K562 (cell line): ENCODE data around the gene IL12RB2. TPM values are rescaled to one million over a fixed set of nuclear protein-coding genes. Genes with fewer than 3 reads are reported as not detected.

Experiments
- ATAC-seq: fragments of 200-7000 bp; cut with Tn5 transposase; 3 replicates; pipeline ENCODE4 v1.9.1; 2020; ENCODE audit warnings: moderate library complexity
- BruUV-seq: library from RNA; stranded (reverse); fragments of 400-500 nt; replicated peaks from 2 replicates; lab custom pipeline; 2021; lab: Mats Ljungman, UMichigan
- CTCF ChIA-PET: fragments of 300-600 bp; formaldehyde crosslinking; extraction: SDS; loops from one replicate; lab custom pipeline; 2021; ENCODE audit warnings: low intra/inter-chr PET ratio; lab: Yijun Ruan, JAX
- POLR2A ChIA-PET: fragments of 300-600, 350-650 bp; sonication (Branson Sonifier 250); formaldehyde crosslinking; extraction: SDS; loops from one replicate; lab custom pipeline; 2021; ENCODE audit warnings: antibody characterized with exemption, inconsistent platforms; lab: Yijun Ruan, JAX
- DNase-seq, 4 experiments: peaks; one replicate each; pipeline versions ENCODE4 v3.0.0 to v3.0.0-alpha.2; 2011 to 2018; ENCODE audit warnings: low spot score in 3 of 4, mixed read lengths in 3 of 4; ENCODE audit errors: extremely low read depth in 1 of 4
- FAIRE-seq: peaks from 2 replicates; lab custom pipeline; 2011; peaks lifted over from hg19 to GRCh38; lab: Jason Lieb, UNC
- H2AFZ ChIP-seq: 2 replicates; pipeline ENCODE4 v1.6.0; 2011; ENCODE audit warnings: low read depth, low read length, control low read depth, inconsistent platforms
- H3K27ac ChIP-seq: fragments of 200-600 bp; 3 replicates; pipeline ENCODE4 v1.8.0; 2011; ENCODE audit warnings: low read depth, mild to moderate bottlenecking, control low read depth, inconsistent platforms, low read length, moderate library complexity, mixed read lengths; ENCODE audit errors: extremely low read depth
- H3K27me3 ChIP-seq, 2 experiments: fragments of 300-600 bp in 1 of 2; 2 replicates in 1 of 2; 3 replicates in 1 of 2; pipeline versions ENCODE4 v1.6.0 to v1.8.0; 2011; ENCODE audit warnings: inconsistent platforms in 2 of 2, low read length in 2 of 2, mild to moderate bottlenecking in 1 of 2, mixed read lengths in 1 of 2, moderate library complexity in 1 of 2; ENCODE audit not compliant: control insufficient read depth in 2 of 2, insufficient read depth in 2 of 2
- H3K36me3 ChIP-seq: fragments of 300-600 bp; 3 replicates; pipeline ENCODE4 v1.8.0; 2011; ENCODE audit warnings: mild to moderate bottlenecking, low read length, inconsistent platforms; ENCODE audit not compliant: control insufficient read depth, insufficient read depth
- H3K4me1 ChIP-seq, 2 experiments: fragments of 200-600 bp in 1 of 2; replicated peaks in 1 of 2; 2 replicates in 1 of 2; 3 replicates in 1 of 2; pipeline versions ENCODE4 v1.5.1 to v1.8.0; 2011; ENCODE audit warnings: inconsistent platforms in 2 of 2, low read length in 2 of 2, mild to moderate bottlenecking in 1 of 2, mixed read lengths in 1 of 2, moderate library complexity in 1 of 2; ENCODE audit not compliant: control insufficient read depth in 2 of 2, insufficient read depth in 2 of 2
- H3K4me2 ChIP-seq: 2 replicates; pipeline ENCODE4 v1.6.1; 2011; ENCODE audit warnings: low read length, control low read depth, inconsistent platforms, mixed read lengths; ENCODE audit not compliant: insufficient read depth
- H3K4me3 ChIP-seq: fragments of 200-600 bp; sonication (generic), shearing (Covaris generic); 2 replicates; pipeline ENCODE4 v1.5.1; 2016; ENCODE audit warnings: control low read depth, inconsistent platforms
- H3K79me2 ChIP-seq: fragments of 200-600 bp; 3 replicates; pipeline ENCODE4 v1.8.0; 2011; ENCODE audit warnings: low read length, inconsistent platforms; ENCODE audit not compliant: control insufficient read depth, insufficient read depth
- H3K9ac ChIP-seq, 2 experiments: 2 replicates each; pipeline versions ENCODE4 v1.6.0 to v1.6.1; 2011; ENCODE audit warnings: low read depth in 2 of 2, low read length in 2 of 2, control low read depth in 1 of 2, inconsistent platforms in 1 of 2, mild to moderate bottlenecking in 1 of 2, mixed read lengths in 1 of 2; ENCODE audit not compliant: insufficient read depth in 1 of 2
- H3K9me1 ChIP-seq: one replicate; pipeline ENCODE4 v1.6.0; 2011; ENCODE audit warnings: inconsistent platforms, mild to moderate bottlenecking, low read length, moderate library complexity; ENCODE audit not compliant: control insufficient read depth, insufficient read depth
- H3K9me3 ChIP-seq: replicated peaks from 2 replicates; pipeline ENCODE4 v1.5.1; 2011; ENCODE audit warnings: low read depth, low read length, inconsistent platforms; ENCODE audit not compliant: control insufficient read depth, insufficient read depth
- H4K20me1 ChIP-seq: replicated peaks from 2 replicates; pipeline ENCODE4 v1.6.1; 2011; ENCODE audit warnings: low read length, inconsistent platforms, mixed read lengths; ENCODE audit not compliant: control insufficient read depth, insufficient read depth
- FOXA1 ChIP-seq: fragments of 450-650 bp; IDR thresholded peaks from 2 replicates; pipeline ENCODE4 v1.6.1; 2016; ENCODE audit warnings: mild to moderate bottlenecking, borderline replicate concordance
- HES1 ChIP-seq: fragments of 450-650 bp; IDR thresholded peaks from 2 replicates; pipeline ENCODE4 v1.6.1; 2016; ENCODE audit warnings: low read depth, mild to moderate bottlenecking, moderate library complexity
- JUNB ChIP-seq: fragments of 450-650 bp; formaldehyde crosslinking; conservative IDR thresholded peaks from 2 replicates; pipeline ENCODE4 v1.4.0; 2020; ENCODE audit warnings: mild to moderate bottlenecking
- NCOA4 ChIP-seq: fragments of 450-650 bp; IDR thresholded peaks from 2 replicates; pipeline ENCODE4 v1.6.1; 2018; ENCODE audit warnings: mild to moderate bottlenecking; ENCODE audit not compliant: partially characterized antibody
- NCOR1 ChIP-seq: fragments of 450-650 bp; IDR thresholded peaks from 2 replicates; pipeline ENCODE4 v1.6.1; 2016; ENCODE audit warnings: mild to moderate bottlenecking, moderate library complexity
- SMARCC2 ChIP-seq: fragments of 450-650 bp; IDR thresholded peaks from 2 replicates; pipeline ENCODE4 v1.6.1; 2017; ENCODE audit warnings: antibody characterized with exemption, moderate library complexity, mild to moderate bottlenecking, low read depth
- STAT5B ChIP-seq: fragments of 250-450 bp; sonication (Bioruptor Pico); IDR thresholded peaks from 2 replicates; pipeline ENCODE4 v1.8.0; 2021; ENCODE audit warnings: mild to moderate bottlenecking, inconsistent platforms
- TFAM ChIP-seq: fragments of 250-450 bp; sonication (Bioruptor Pico); conservative IDR thresholded peaks from 2 replicates; pipeline ENCODE4 v1.5.0; 2021; ENCODE audit warnings: mild to moderate bottlenecking, moderate library complexity
- ZEB2 ChIP-seq: fragments of 450-650 bp; IDR thresholded peaks from 2 replicates; pipeline ENCODE4 v1.6.1; 2016
- ZNF518B ChIP-seq: fragments of 250-450 bp; sonication (Bioruptor Pico); IDR thresholded peaks from 2 replicates; pipeline ENCODE4 v1.5.0; 2021; ENCODE audit warnings: mild to moderate bottlenecking, moderate library complexity
- WGBS: fragments of 100-300 bp; shearing (Covaris generic); methylation state at CpG from one replicate; pipeline ENCODE4 v1.1.6; 2016; ENCODE audit warnings: low coverage, mixed read lengths; ENCODE audit not compliant: insufficient coverage; ENCODE audit errors: missing lambda C conversion rate; 5-methylcytosine and 5-hydroxymethylcytosine counted together
- in situ Hi-C: fragments of 300-500 bp; cut with MboI; formaldehyde crosslinking; loops from 4 replicates; pipeline ENCODE4 v1.15.0; 2018; ENCODE audit warnings: inconsistent platforms, mixed read lengths
- intact Hi-C: fragments of 100-400 bp; cut with micrococcal nuclease; formaldehyde crosslinking; loops from 2 replicates; pipeline ENCODE4 v1.14.2; 2022
- polyA plus RNA-seq, 8 experiments: library from polyadenylated mRNA; depleted of rRNA in 4 of 8; stranded (reverse) in 5 of 8; unstranded in 3 of 8; fragments of >200 nt; fragmentation: Nextera tagmentation in 2 of 8; fragmentation: Illumina TruSeq in 1 of 8; extraction: Ambion mirVana in 2 of 8; extraction: Trizol in 1 of 8; gene quantifications; 2 replicates each; pipeline versions ENCODE4 v1.2.1 to v1.2.3, GENCODE V29; 2011 to 2014; ENCODE audit warnings: inconsistent platforms in 1 of 8, missing spikeins in 1 of 8
- total RNA-seq, 7 experiments: library from RNA; depleted of rRNA in 6 of 7; stranded (reverse); fragments of >200 nt in 6 of 7; fragmentation: Illumina TruSeq in 2 of 7; extraction: Trizol in 2 of 7; gene quantifications; 2 replicates each; pipeline versions ENCODE4 v1.2.1 to v1.2.3, GENCODE V29; 2011 to 2021; ENCODE audit warnings: low replicate concordance in 1 of 7

IL12RB2 gene
- total and polyA plus RNA-seq, 9 of the 15 experiments (the other 6 are each of a cell fraction or from before 2014, with no cell fraction given) = 0.39 to 3.3 (median 1.9) TPM

DNA sequence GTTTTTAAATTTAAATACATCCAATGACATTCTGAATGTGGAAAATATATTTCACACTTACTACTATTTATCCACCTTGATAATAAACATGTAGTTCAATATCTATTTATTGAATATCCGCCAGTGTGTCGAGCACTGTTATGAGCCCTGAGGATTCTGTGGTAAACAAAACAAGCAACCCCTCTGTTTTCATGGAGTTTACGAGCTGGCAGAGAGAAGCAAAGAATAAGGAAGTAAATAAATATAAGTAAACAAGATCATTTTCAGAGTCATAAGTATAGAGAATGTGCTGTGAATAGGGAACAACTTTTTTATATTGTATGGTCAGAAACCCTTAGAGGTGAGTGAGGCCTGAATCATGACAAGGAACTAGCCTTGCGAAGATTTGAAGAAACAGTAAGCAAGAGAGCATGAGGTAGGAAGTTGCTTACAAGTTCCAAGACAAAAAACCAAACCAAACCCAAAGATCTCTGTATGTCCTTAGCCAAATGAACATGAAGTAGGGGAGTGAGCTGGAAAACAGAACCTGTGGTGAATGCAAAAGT lies 128.9 kb downstream of the IL12RB2 start:
- TF ChIP-seq HES1 (no peak), ZEB2 (no peak), NCOR1 (no peak), FOXA1 (no peak), TFAM (CRISPR knock-in tag) (no peak), NCOA4 (no peak), JUNB (CRISPR knock-in tag) (no peak), STAT5B (CRISPR knock-in tag) (no peak), SMARCC2 (no peak), ZNF518B (CRISPR knock-in tag) (no peak)
- no peak for DNase-seq
- 78% methylated on average over 4 of the region's 4 CpGs for WGBS

More for the DNA sequence above, 128.9 kb downstream of the IL12RB2 start:
- Histone ChIP-seq H3K9me3 (no peaks in the 10 kb centered on the region), H3K79me2 (peaks cover 10% of the 10 kb centered on the region; the same call in 2 of the 3 replicates), H3K4me1 (peaks cover 11 to 27% of the 10 kb centered on the region in 2 experiments), H2AFZ (peak overlapping the region; percentile 30), H3K4me3 (no peak overlapping the region), H3K27ac (no peak overlapping the region), H4K20me1 (no peaks in the 10 kb centered on the region), H3K9me1 (no peaks in the 10 kb centered on the region), H3K9ac (no peak overlapping the region), H3K4me2 (no peak overlapping the region), H3K36me3 (no peaks in the 10 kb centered on the region), H3K27me3 (no peaks in the 10 kb centered on the region)
- in situ Hi-C loops (no loop called here), intact Hi-C loops (loop anchor here (10.0 kb wide), 1 partner anchor 248 kb away; the partner anchor contains the start of gene GADD45A)
- ATAC-seq (no peak), FAIRE-seq (no peak)
- ChIA-PET POLR2A (interaction anchor here (1.0 to 1.7 kb wide), 2 partner anchors 11 to 59 kb away, joined by 3 to 4 read pairs; no protein-coding TSS in a partner anchor), CTCF (no interaction called here)
- no TSS peak for BruUV-seq
